Keratinocyte (primary cell): ENCODE results near the gene SCARF2.

Experiments used
- CTCF ChIP-seq, 3 experiments: IDR thresholded peaks in 1 of 3; conservative IDR thresholded peaks in 1 of 3; optimal IDR thresholded peaks in 1 of 3; 2 replicates in 2 of 3; 3 replicates in 1 of 3; pipeline versions ENCODE3 to v1.5.1; 2011; ENCODE audit warnings: low read length in 3 of 3, mild to moderate bottlenecking in 3 of 3, moderate library complexity in 2 of 3, control low read depth in 1 of 3, inconsistent platforms in 1 of 3; ENCODE audit not compliant: insufficient read depth in 2 of 3; ENCODE audit errors: extremely low read depth in 1 of 3
- EZH2 ChIP-seq: IDR thresholded peaks from one replicate; pipeline ENCODE4 v1.6.1; 2012; ENCODE audit warnings: inconsistent platforms, mild to moderate bottlenecking, low read length, moderate library complexity

GRCh38 chr22:20397498-20397897 lies 40.1 kb downstream of the SCARF2 start:
- TF ChIP-seq CTCF (optimal IDR thresholded peaks at IDR 0.05 in 1 of 3, IDR thresholded peaks at IDR 0.05 in 1 of 3, conservative IDR thresholded peaks at IDR 0.05 in 1 of 3; ENCODE audit: extremely low read depth in 1 of 3, insufficient read depth in 2 of 3, low read length in 3 of 3), result no peak
- TF ChIP-seq EZH2, result no peak
